K562 (cell line): ENCODE results near the gene CENPA. TPM values are rescaled to one million over a fixed set of nuclear protein-coding genes. Genes with fewer than 3 reads are reported as not detected.
A peak's percentile ranks its signal among the peaks of the same experiment; 100 is the strongest.

Experiments
- BHLHE40 ChIP-seq: IDR thresholded peaks from 2 replicates; pipeline ENCODE4 v1.6.1; 2011; ENCODE audit warnings: low read length, improper control_type of control experiment
- CBFA2T3 ChIP-seq: fragments of 450-650 bp; IDR thresholded peaks from 2 replicates; pipeline ENCODE4 v1.6.1; 2017
- CTBP1 ChIP-seq: fragments of 450-650 bp; IDR thresholded peaks from 2 replicates; pipeline ENCODE4 v1.6.1; 2016; ENCODE audit warnings: borderline replicate concordance
- DACH1 ChIP-seq: fragments of 450-650 bp; IDR thresholded peaks from 2 replicates; pipeline ENCODE4 v1.6.1; 2018; ENCODE audit not compliant: partially characterized antibody
- KAT7 ChIP-seq: sonication (generic); formaldehyde crosslinking; IDR thresholded peaks from 2 replicates; pipeline ENCODE4 v1.8.0; 2022; ENCODE audit warnings: missing genetic modification reagents, mild to moderate bottlenecking, borderline replicate concordance
- POLR2G ChIP-seq: fragments of 200-400 bp; formaldehyde crosslinking; IDR thresholded peaks from 2 replicates; pipeline ENCODE4 v1.6.1; 2017; ENCODE audit warnings: low read depth, mild to moderate bottlenecking, antibody characterized with exemption, low read length, moderate library complexity
- RBM17 ChIP-seq: fragments of 200-400 bp; formaldehyde crosslinking; IDR thresholded peaks from 2 replicates; pipeline ENCODE4 v1.6.1; 2017; ENCODE audit warnings: low read depth, mild to moderate bottlenecking, low read length, borderline replicate concordance
- SREBF1 ChIP-seq: fragments of 150-350 bp; IDR thresholded peaks from 2 replicates; pipeline ENCODE4 v1.6.1; 2014; ENCODE audit warnings: antibody characterized with exemption, low read depth, low read length, borderline replicate concordance
- SUPT5H ChIP-seq: fragments of 450-650 bp; IDR thresholded peaks from 2 replicates; pipeline ENCODE4 v1.6.1; 2016
- ZBTB17 ChIP-seq: fragments of 450-650 bp; formaldehyde crosslinking; IDR thresholded peaks from 2 replicates; pipeline ENCODE4 v1.4.0; 2020; ENCODE audit warnings: mild to moderate bottlenecking
- ZNF263 ChIP-seq: sonication (generic); formaldehyde crosslinking; IDR thresholded peaks from 2 replicates; pipeline ENCODE4 v1.8.0; 2022; ENCODE audit warnings: mild to moderate bottlenecking, missing genetic modification reagents, borderline replicate concordance
- polyA plus RNA-seq, 8 experiments: library from polyadenylated mRNA; depleted of rRNA in 4 of 8; stranded (reverse) in 5 of 8; unstranded in 3 of 8; fragments of >200 nt; fragmentation: Nextera tagmentation in 2 of 8; fragmentation: Illumina TruSeq in 1 of 8; extraction: Ambion mirVana in 2 of 8; extraction: Trizol in 1 of 8; gene quantifications; 2 replicates each; pipeline versions ENCODE4 v1.2.1 to v1.2.3, GENCODE V29; 2011 to 2014; ENCODE audit warnings: inconsistent platforms in 1 of 8, missing spikeins in 1 of 8
- total RNA-seq, 7 experiments: library from RNA; depleted of rRNA in 6 of 7; stranded (reverse); fragments of >200 nt in 6 of 7; fragmentation: Illumina TruSeq in 2 of 7; extraction: Trizol in 2 of 7; gene quantifications; 2 replicates each; pipeline versions ENCODE4 v1.2.1 to v1.2.3, GENCODE V29; 2011 to 2021; ENCODE audit warnings: low replicate concordance in 1 of 7
- TF ChIP-seq, protein P1 (sequence below), 2 experiments: IDR thresholded peaks in 1 of 2; conservative IDR thresholded peaks in 1 of 2; 2 replicates each; pipeline ENCODE4 v1.6.1; 2016; ENCODE audit warnings: low read depth in 2 of 2, mild to moderate bottlenecking in 1 of 2, missing compliant biosample characterization in 1 of 2, missing genetic modification characterization in 1 of 2, moderate library complexity in 1 of 2
- TF ChIP-seq, protein P2 (sequence below), 3 experiments: fragments of 200-800 bp in 1 of 3; fragments of 250-450 bp in 1 of 3; fragments of 450-650 bp in 1 of 3; sonication (Bioruptor Pico) in 1 of 3; sonication (Bioruptor generic) in 1 of 3; formaldehyde crosslinking in 1 of 3; IDR thresholded peaks; 2 replicates each; pipeline versions ENCODE4 v1.6.1 to v1.8.0; 2016 to 2022; ENCODE audit warnings: mild to moderate bottlenecking in 2 of 3, missing genetic modification characterization in 2 of 3, missing compliant biosample characterization in 1 of 3, moderate library complexity in 1 of 3
- TF ChIP-seq, protein P3 (sequence below): fragments of 250-450 bp; sonication (Bioruptor Pico); IDR thresholded peaks from 2 replicates; pipeline ENCODE4 v1.8.0; 2021; ENCODE audit warnings: mild to moderate bottlenecking, moderate library complexity
- TF ChIP-seq, protein P4 (sequence below): fragments of 250-450 bp; sonication (Bioruptor Pico); IDR thresholded peaks from 2 replicates; pipeline ENCODE4 v1.4.0; 2020; ENCODE audit warnings: mild to moderate bottlenecking

The CENPA gene
- total and polyA plus RNA-seq, 9 of the 15 experiments (the other 6 are each of a cell fraction or from before 2014, with no cell fraction given): 11.3 to 61.7 (median 44.7) TPM

DNA sequence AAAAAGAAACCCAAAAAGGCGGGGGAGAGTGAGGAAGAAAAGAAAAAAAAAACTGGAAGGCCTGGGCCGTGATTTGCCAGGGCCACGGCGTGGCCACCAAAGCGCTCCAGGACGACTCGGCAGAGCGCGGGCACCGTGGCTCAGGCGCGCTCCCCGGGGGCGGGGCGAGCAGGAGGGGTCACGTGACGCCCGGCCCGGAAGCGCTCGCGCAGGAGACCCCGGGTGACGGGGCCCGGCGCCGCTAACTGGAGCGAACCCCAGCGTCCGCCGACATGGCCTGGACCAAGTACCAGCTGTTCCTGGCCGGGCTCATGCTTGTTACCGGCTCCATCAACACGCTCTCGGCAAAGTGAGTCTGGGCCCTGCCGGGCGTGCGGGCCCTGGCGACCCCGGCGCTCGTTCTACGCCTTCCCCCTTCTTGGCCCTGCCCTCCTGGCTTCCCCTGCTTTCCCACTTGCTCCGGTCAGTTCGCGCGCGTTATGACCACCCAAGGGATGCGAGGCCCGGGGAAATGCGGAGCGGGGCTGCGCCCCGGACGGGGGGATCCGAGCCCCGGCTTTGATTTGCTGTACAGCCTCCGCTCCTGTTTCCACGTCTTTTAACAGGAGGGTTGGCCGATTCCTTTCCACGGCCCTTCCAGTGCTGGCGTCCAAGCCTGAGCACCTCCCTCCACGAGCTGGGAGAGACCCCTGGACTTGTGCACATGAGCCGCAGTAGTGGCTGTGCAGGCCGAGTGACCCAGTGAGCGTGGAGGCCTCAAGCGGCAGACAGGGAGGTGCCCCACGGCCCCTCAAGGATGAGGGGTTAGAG is 21.6 kb upstream of the CENPA start, which contains the start of gene SLC35F6 (continued):
- TF ChIP-seq, protein P1, sequence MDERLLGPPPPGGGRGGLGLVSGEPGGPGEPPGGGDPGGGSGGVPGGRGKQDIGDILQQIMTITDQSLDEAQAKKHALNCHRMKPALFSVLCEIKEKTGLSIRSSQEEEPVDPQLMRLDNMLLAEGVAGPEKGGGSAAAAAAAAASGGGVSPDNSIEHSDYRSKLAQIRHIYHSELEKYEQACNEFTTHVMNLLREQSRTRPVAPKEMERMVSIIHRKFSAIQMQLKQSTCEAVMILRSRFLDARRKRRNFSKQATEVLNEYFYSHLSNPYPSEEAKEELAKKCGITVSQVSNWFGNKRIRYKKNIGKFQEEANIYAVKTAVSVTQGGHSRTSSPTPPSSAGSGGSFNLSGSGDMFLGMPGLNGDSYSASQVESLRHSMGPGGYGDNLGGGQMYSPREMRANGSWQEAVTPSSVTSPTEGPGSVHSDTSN (CRISPR knock-in tag; IDR thresholded peaks at IDR 0.05; ENCODE audit: low read depth): no peak
- TF ChIP-seq, protein P1 (tag; conservative IDR thresholded peaks at IDR 0.05; ENCODE audit: low read depth): no peak
- TF ChIP-seq KAT7 (peak; percentile 86; the same call in 1 of the 2 replicates), RBM17 (no peak), POLR2G (peak; percentile 89), SUPT5H (peak; percentile 84), CTBP1 (peak; percentile 61; the same call in 1 of the 2 replicates), CBFA2T3 (no peak), BHLHE40 (peak; percentile 94), SREBF1 (peak; percentile 55; the same call in 1 of the 2 replicates), ZNF263 (0 out of 2 replicates have a peak, but pooled peaks have one; percentile 10), DACH1 (no peak), ZBTB17 (CRISPR knock-in tag) (0 out of 2 replicates have a peak, but pooled peaks have one; percentile 41)
- TF ChIP-seq, protein P2, sequence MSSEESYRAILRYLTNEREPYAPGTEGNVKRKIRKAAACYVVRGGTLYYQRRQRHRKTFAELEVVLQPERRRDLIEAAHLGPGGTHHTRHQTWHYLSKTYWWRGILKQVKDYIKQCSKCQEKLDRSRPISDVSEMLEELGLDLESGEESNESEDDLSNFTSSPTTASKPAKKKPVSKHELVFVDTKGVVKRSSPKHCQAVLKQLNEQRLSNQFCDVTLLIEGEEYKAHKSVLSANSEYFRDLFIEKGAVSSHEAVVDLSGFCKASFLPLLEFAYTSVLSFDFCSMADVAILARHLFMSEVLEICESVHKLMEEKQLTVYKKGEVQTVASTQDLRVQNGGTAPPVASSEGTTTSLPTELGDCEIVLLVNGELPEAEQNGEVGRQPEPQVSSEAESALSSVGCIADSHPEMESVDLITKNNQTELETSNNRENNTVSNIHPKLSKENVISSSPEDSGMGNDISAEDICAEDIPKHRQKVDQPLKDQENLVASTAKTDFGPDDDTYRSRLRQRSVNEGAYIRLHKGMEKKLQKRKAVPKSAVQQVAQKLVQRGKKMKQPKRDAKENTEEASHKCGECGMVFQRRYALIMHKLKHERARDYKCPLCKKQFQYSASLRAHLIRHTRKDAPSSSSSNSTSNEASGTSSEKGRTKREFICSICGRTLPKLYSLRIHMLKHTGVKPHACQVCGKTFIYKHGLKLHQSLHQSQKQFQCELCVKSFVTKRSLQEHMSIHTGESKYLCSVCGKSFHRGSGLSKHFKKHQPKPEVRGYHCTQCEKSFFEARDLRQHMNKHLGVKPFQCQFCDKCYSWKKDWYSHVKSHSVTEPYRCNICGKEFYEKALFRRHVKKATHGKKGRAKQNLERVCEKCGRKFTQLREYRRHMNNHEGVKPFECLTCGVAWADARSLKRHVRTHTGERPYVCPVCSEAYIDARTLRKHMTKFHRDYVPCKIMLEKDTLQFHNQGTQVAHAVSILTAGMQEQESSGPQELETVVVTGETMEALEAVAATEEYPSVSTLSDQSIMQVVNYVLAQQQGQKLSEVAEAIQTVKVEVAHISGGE (CRISPR knock-in tag; IDR thresholded peaks at IDR 0.05): peak in 1 of 3 experiments; percentile 49; a peak in 1 of 6 replicates
- TF ChIP-seq, protein P3, sequence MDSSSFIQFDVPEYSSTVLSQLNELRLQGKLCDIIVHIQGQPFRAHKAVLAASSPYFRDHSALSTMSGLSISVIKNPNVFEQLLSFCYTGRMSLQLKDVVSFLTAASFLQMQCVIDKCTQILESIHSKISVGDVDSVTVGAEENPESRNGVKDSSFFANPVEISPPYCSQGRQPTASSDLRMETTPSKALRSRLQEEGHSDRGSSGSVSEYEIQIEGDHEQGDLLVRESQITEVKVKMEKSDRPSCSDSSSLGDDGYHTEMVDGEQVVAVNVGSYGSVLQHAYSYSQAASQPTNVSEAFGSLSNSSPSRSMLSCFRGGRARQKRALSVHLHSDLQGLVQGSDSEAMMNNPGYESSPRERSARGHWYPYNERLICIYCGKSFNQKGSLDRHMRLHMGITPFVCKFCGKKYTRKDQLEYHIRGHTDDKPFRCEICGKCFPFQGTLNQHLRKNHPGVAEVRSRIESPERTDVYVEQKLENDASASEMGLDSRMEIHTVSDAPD: no peak
- TF ChIP-seq, protein P4, sequence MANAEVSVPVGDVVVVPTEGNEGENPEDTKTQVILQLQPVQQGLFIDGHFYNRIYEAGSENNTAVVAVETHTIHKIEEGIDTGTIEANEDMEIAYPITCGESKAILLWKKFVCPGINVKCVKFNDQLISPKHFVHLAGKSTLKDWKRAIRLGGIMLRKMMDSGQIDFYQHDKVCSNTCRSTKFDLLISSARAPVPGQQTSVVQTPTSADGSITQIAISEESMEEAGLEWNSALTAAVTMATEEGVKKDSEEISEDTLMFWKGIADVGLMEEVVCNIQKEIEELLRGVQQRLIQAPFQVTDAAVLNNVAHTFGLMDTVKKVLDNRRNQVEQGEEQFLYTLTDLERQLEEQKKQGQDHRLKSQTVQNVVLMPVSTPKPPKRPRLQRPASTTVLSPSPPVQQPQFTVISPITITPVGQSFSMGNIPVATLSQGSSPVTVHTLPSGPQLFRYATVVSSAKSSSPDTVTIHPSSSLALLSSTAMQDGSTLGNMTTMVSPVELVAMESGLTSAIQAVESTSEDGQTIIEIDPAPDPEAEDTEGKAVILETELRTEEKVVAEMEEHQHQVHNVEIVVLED (CRISPR knock-in tag): peak; percentile 47
